Measurements from ENCODE around the gene EVC2. TPM values are rescaled to one million over a fixed set of nuclear protein-coding genes. Genes with fewer than 3 reads are reported as not detected.

The EVC2 gene
- total and polyA plus RNA-seq, 8 donors: 4.1 to 11.0 (median 9.4) TPM

DNA sequence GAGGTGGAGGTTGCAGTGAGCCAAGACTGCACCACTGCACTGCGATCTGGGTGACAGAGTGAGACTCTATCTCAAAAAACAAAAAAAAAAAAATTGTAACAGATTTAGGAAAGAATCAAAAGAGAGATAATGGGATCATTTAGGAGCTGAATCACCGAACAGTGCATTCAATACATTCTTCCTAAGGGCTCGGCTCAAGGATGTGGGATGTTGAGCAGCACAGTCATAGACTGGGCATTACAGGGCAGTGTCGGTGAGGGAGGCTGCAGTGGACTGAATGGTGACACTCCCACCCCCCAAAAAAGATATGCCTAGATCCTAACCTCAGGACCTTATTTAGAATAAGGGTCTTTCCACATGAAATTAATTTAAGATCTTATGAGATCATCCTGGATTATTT lies 70.0 kb downstream of the EVC2 start:
- DNase-seq (no peak), ATAC-seq (no peak)
- intact Hi-C loops (cut with DNase I): no loop called here

DNA sequence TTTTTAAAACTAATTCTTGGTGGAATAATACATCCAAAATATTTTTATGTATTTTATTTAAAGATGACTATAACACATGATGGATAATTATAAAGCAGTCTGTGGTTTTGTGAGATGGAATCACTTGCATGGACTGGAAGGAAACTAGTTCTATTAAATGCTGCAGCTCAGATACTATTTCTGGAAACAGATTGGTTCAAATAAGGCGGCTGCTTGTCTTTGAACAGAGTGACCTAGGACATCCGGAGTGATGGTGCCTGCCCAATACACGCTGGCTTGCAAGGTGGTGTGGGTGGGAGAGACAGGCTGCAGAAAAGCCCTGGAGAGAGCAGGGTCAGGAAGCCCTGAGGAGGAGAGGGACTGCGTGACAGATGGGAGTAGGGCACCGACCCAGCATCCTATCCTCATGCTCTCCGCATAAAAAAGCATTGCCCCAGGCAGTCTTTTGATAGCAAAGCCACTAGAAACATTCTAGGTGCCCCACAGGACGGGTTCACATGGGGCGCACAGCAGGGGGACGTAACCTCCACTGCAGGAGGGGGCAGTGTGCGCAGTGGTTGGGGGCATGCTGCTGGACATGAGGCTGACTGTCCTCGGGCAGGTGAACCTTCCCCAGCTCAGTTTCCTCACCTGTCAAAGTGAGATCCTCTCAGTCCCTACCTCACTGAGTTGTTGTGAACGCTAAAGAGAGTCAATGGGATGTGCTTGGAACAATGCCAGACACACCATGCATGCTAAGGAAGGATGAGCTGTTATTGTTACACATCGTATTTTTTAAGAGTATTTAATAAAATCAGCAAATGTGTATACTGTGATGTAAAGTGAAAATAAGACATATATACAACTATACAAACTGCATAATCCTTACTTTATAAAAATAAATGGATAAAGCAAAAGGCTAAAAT lies 71.3 kb downstream of the EVC2 start:
- H3K9me3 ChIP-seq: peaks cover 0 to 5% of the 10 kb centered on the region in 2 donors
- intact Hi-C loops (cut with DNase I): no loop called here

More for the DNA sequence above, 70.0 kb downstream of the EVC2 start:
- Histone ChIP-seq H3K27me3 (no peaks in the 10 kb centered on the region), H3K9me3 (peaks cover 0 to 2% of the 10 kb centered on the region in 2 donors), H3K36me3 (peaks cover 0 to 20% of the 10 kb centered on the region in 2 donors), H3K4me3 (no peak overlapping the region), H3K4me1 (no peaks in the 10 kb centered on the region), H3K27ac (no peak overlapping the region)
- TF ChIP-seq, protein P1, sequence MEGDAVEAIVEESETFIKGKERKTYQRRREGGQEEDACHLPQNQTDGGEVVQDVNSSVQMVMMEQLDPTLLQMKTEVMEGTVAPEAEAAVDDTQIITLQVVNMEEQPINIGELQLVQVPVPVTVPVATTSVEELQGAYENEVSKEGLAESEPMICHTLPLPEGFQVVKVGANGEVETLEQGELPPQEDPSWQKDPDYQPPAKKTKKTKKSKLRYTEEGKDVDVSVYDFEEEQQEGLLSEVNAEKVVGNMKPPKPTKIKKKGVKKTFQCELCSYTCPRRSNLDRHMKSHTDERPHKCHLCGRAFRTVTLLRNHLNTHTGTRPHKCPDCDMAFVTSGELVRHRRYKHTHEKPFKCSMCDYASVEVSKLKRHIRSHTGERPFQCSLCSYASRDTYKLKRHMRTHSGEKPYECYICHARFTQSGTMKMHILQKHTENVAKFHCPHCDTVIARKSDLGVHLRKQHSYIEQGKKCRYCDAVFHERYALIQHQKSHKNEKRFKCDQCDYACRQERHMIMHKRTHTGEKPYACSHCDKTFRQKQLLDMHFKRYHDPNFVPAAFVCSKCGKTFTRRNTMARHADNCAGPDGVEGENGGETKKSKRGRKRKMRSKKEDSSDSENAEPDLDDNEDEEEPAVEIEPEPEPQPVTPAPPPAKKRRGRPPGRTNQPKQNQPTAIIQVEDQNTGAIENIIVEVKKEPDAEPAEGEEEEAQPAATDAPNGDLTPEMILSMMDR (IDR thresholded peaks at IDR 0.05): no peak

DNA sequence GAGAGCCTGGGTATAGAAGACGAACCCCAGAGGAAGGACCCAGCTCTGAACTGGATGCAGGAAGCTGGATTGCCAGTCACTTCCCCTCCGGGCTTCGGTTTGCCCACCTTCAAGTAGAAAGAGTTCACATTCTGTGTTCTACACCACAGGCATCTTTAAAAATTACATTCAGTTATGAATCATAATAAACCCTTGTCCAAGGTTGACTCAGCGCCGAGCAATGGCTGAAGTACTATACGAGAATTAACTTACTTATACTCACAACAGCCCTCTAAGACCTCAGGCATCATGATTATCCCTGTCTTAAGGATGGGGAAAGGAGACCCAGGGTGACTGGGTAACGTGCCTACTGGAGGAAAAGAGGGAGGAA lies 72.5 kb downstream of the EVC2 start:
- ATAC-seq (no peak), DNase-seq (no peak)
- Histone ChIP-seq H3K4me1 (no peaks in the 10 kb centered on the region), H3K27me3 (no peaks in the 10 kb centered on the region), H3K27ac (no peak overlapping the region), H3K9me3 (peaks cover 0 to 5% of the 10 kb centered on the region in 2 donors), H3K4me3 (no peak overlapping the region), H3K36me3 (peaks cover 0 to 26% of the 10 kb centered on the region in 2 donors)
- intact Hi-C loops (cut with DNase I): no loop called here
- TF ChIP-seq, protein P1 (IDR thresholded peaks at IDR 0.05): no peak

More for the DNA sequence above, 71.3 kb downstream of the EVC2 start:
- Histone ChIP-seq H3K4me3 (no peak overlapping the region), H3K27ac (no peak overlapping the region), H3K36me3 (peaks cover 0 to 20% of the 10 kb centered on the region in 2 donors), H3K27me3 (no peaks in the 10 kb centered on the region), H3K4me1 (no peaks in the 10 kb centered on the region)
- ATAC-seq: no peak
- TF ChIP-seq, protein P1 (IDR thresholded peaks at IDR 0.05): no peak
- DNase-seq: no peak

DNA sequence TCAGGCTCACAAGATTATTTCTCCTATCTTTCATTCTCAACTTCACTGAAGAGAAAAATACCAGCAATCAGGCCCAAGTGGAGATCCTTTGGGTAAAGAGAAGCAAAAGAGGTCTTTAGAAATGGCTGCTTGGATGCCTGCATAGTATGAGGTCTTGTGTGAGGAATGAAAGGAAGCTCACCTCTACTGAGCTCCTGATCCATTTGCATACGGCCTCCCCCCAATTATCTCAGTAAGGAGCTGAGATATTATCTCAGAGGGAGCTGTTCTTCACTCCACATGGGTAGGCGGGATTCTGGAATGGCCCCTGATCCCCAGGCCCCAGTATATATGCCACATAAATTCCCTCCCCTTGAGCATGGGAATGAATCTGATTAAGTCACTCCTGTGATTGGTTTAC lies 75.8 kb downstream of the EVC2 start:
- H3K4me1 ChIP-seq: no peaks in the 10 kb centered on the region
- H3K36me3 ChIP-seq: peaks cover 0 to 37% of the 10 kb centered on the region in 2 donors
- no peaks in the 10 kb centered on the region for H3K27me3 ChIP-seq
- no peak overlapping the region for H3K27ac ChIP-seq
- H3K9me3 ChIP-seq: peaks cover 0 to 5% of the 10 kb centered on the region in 2 donors
- DNase-seq (no peak), ATAC-seq (no peak)
- TF ChIP-seq, protein P1 (IDR thresholded peaks at IDR 0.05): no peak
- intact Hi-C loops (cut with DNase I): no loop called here
- H3K4me3 ChIP-seq: no peak overlapping the region

DNA sequence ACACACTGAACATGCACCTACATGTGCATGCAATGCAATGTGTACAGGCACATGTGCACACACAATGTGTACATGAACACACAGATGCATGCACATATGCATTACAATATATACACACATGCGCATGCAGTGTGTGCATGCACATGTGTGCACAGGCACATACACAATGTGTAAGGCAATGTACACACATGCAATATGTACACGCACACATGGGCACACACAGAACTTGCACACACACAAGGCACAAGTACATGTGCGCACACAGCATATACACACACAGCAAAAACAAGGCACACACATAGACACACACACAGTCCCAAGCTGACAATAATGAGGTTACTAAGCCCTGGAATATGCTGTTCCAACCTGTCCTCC lies 76.3 kb downstream of the EVC2 start:
- TF ChIP-seq, protein P1 (IDR thresholded peaks at IDR 0.05): no peak
- H3K4me1 ChIP-seq: no peaks in the 10 kb centered on the region
- no peak overlapping the region for H3K27ac ChIP-seq
- no peaks in the 10 kb centered on the region for H3K27me3 ChIP-seq
- H3K4me3 ChIP-seq: no peak overlapping the region
- H3K36me3 ChIP-seq: peaks cover 0 to 39% of the 10 kb centered on the region in 2 donors
- intact Hi-C loops (cut with DNase I): no loop called here
- peaks cover 0 to 5% of the 10 kb centered on the region in 2 donors for H3K9me3 ChIP-seq
- no peak for ATAC-seq
- no peak for DNase-seq
